Fibroblast of peridontal ligament (primary cell): ENCODE measurements around the gene IL17RB.

Source experiments
- DNase-seq: peaks from one replicate; pipeline ENCODE4 v3.0.0-alpha.2; 2010; ENCODE audit errors: extremely low read depth

Gene IL17RB

GRCh38 chr3:53846134-53846850 is at the start of gene IL17RB, which contains the start of gene CHDH:
TSS of gene IL17RB (plus strand) at chr3:53846568. CDS start at chr3:53846589, 21 bp downstream.
TSS of gene CHDH (minus strand) at chr3:53846419. CDS start at chr3:53824008, 22,411 bp downstream.
- DNase-seq = no peak

GRCh38 chr3:53798144-53798543 is 48.2 kb upstream of the IL17RB start:
- no peak for DNase-seq

GRCh38 chr3:53799338-53799865 is 47.0 kb upstream of the IL17RB start:
- no peak for DNase-seq

GRCh38 chr3:53800041-53800906 is 46.1 kb upstream of the IL17RB start:
- no peak for DNase-seq

- no peak for DNase-seq
These were observed 45.0 kb upstream of the IL17RB start for GRCh38 chr3:53801319-53801718.

GRCh38 chr3:53802256-53802880 is 44.0 kb upstream of the IL17RB start:
- no peak for DNase-seq

- no peak for DNase-seq
These were observed 43.1 kb upstream of the IL17RB start for GRCh38 chr3:53803124-53803815.

GRCh38 chr3:53803816-53804695 is 42.3 kb upstream of the IL17RB start:
- peak; percentile 34 for DNase-seq

GRCh38 chr3:53804697-53805462 is 41.5 kb upstream of the IL17RB start:
- DNase-seq = peak; percentile 77

GRCh38 chr3:53805463-53806159 is 40.8 kb upstream of the IL17RB start:
- DNase-seq = no peak

GRCh38 chr3:53806182-53807116 is 39.9 kb upstream of the IL17RB start:
- DNase-seq = peak; percentile 94

GRCh38 chr3:53807117-53807810 is 39.1 kb upstream of the IL17RB start:
- no peak for DNase-seq

- DNase-seq = no peak
These were observed 37.9 kb upstream of the IL17RB start for GRCh38 chr3:53808496-53808895.

- no peak for DNase-seq
These were observed 37.1 kb upstream of the IL17RB start for GRCh38 chr3:53809267-53809666.

GRCh38 chr3:53809764-53810400 is 36.5 kb upstream of the IL17RB start:
- DNase-seq = no peak

GRCh38 chr3:53811143-53811927 is 35.0 kb upstream of the IL17RB start:
- DNase-seq = no peak
